Tibial artery (tissue), 4 donors: Measurements from ENCODE around the gene PIP4K2A.

Source experiments
- DNase-seq, 2 donors: peaks; one replicate each; pipeline ENCODE4 v3.0.0-alpha.2; 2019
- H3K27ac ChIP-seq, 2 donors: fragments of 200-600 bp; sonication (generic) in 1 of 2; 1 replicate in 1 of 2; 2 replicates in 1 of 2; pipeline ENCODE4 v1.5.1; 2018 to 2019; ENCODE audit warnings: mild to moderate bottlenecking in 1 of 2
- H3K27me3 ChIP-seq, 2 donors: fragments of 200-600 bp; sonication (generic) in 1 of 2; one replicate each; pipeline versions ENCODE4 v1.5.1 to v1.6.0; 2016 to 2019
- H3K36me3 ChIP-seq, 3 donors: fragments of 200-600 bp; sonication (generic) in 2 of 3; one replicate each; pipeline ENCODE4 v1.5.1; 2016 to 2019; ENCODE audit warnings: mild to moderate bottlenecking in 2 of 3
- H3K4me1 ChIP-seq, 4 donors: fragments of 200-600 bp; sonication (generic) in 2 of 4; 1 replicate in 3 of 4; 2 replicates in 1 of 4; pipeline ENCODE4 v1.5.1; 2016 to 2019
- H3K4me3 ChIP-seq, 2 donors: fragments of 200-600 bp; sonication (generic) in 1 of 2; 1 replicate in 1 of 2; 2 replicates in 1 of 2; pipeline ENCODE4 v1.5.1; 2018 to 2019; ENCODE audit warnings: mild to moderate bottlenecking in 2 of 2
- H3K9me3 ChIP-seq, 3 donors: fragments of 200-600 bp; sonication (generic) in 1 of 3; one replicate each; pipeline ENCODE4 v1.5.1; 2016 to 2019
- CTCF ChIP-seq, 2 experiments: fragments of 200-600 bp in 1 of 2; fragments of 450-650 bp in 1 of 2; IDR thresholded peaks; one replicate each; pipeline ENCODE4 v1.5.1; 2017 to 2019; ENCODE audit warnings: antibody characterized with exemption in 2 of 2, mild to moderate bottlenecking in 1 of 2, moderate library complexity in 1 of 2
- intact Hi-C: fragments of 100-400 bp; cut with DNase I; formaldehyde crosslinking; loops from one replicate; pipeline ENCODE4 v1.15.0; 2023; ENCODE audit warnings: low total_unique reads

PIP4K2A gene

GRCh38 chr10:22495396-22495795 is 219.0 kb downstream of the PIP4K2A start:
- intact Hi-C loops, result no loop called here
- Histone ChIP-seq H3K4me3 (no peak overlapping the region), H3K27ac (no peak overlapping the region), H3K36me3 (no peaks in the 10 kb centered on the region), H3K9me3 (no peaks in the 10 kb centered on the region), H3K4me1 (peaks cover 0 to under 1% (median 0%) of the 10 kb centered on the region in 4 donors), H3K27me3 (peaks cover 0 to 3% of the 10 kb centered on the region in 2 donors)
- no peak for TF ChIP-seq CTCF (IDR thresholded peaks at IDR 0.05)
- DNase-seq, result no peak

- TF ChIP-seq CTCF (IDR thresholded peaks at IDR 0.05), result no peak
- Histone ChIP-seq H3K27me3 (peaks cover 0 to 3% of the 10 kb centered on the region in 2 donors), H3K9me3 (no peaks in the 10 kb centered on the region), H3K4me1 (no peaks in the 10 kb centered on the region), H3K27ac (no peak overlapping the region), H3K4me3 (no peak overlapping the region), H3K36me3 (no peaks in the 10 kb centered on the region)
- no peak for DNase-seq
- intact Hi-C loops, result no loop called here
These were observed 220.4 kb downstream of the PIP4K2A start for GRCh38 chr10:22494007-22494406.

- H3K27me3 ChIP-seq, result no peaks in the 10 kb centered on the region
- H3K9me3 ChIP-seq, result no peaks in the 10 kb centered on the region
- intact Hi-C loops, result no loop called here
- DNase-seq, result no peak
- no peak for TF ChIP-seq CTCF (IDR thresholded peaks at IDR 0.05)
- no peak overlapping the region for H3K27ac ChIP-seq
- no peaks in the 10 kb centered on the region for H3K36me3 ChIP-seq
- H3K4me1 ChIP-seq, result no peaks in the 10 kb centered on the region
- H3K4me3 ChIP-seq, result no peak overlapping the region
These were observed 222.3 kb downstream of the PIP4K2A start for GRCh38 chr10:22491931-22492615.

- Histone ChIP-seq H3K27ac (no peak overlapping the region), H3K27me3 (no peaks in the 10 kb centered on the region), H3K36me3 (no peaks in the 10 kb centered on the region), H3K9me3 (no peaks in the 10 kb centered on the region), H3K4me1 (no peaks in the 10 kb centered on the region), H3K4me3 (no peak overlapping the region)
- intact Hi-C loops, result no loop called here
- no peak for TF ChIP-seq CTCF (IDR thresholded peaks at IDR 0.05)
- no peak for DNase-seq
These were observed 222.9 kb downstream of the PIP4K2A start for GRCh38 chr10:22491480-22491879.

GRCh38 chr10:22489975-22490374 is 224.4 kb downstream of the PIP4K2A start:
- no peaks in the 10 kb centered on the region for H3K4me1 ChIP-seq
- TF ChIP-seq CTCF (IDR thresholded peaks at IDR 0.05), result no peak
- H3K27ac ChIP-seq, result no peak overlapping the region
- H3K27me3 ChIP-seq, result no peaks in the 10 kb centered on the region
- no peaks in the 10 kb centered on the region for H3K9me3 ChIP-seq
- no peak for DNase-seq
- no peak overlapping the region for H3K4me3 ChIP-seq
- intact Hi-C loops, result no loop called here
- H3K36me3 ChIP-seq, result no peaks in the 10 kb centered on the region

GRCh38 chr10:22489467-22489866 is 224.9 kb downstream of the PIP4K2A start:
- H3K4me1 ChIP-seq, result no peaks in the 10 kb centered on the region
- TF ChIP-seq CTCF (IDR thresholded peaks at IDR 0.05), result no peak
- no peaks in the 10 kb centered on the region for H3K9me3 ChIP-seq
- H3K27ac ChIP-seq, result no peak overlapping the region
- no peaks in the 10 kb centered on the region for H3K27me3 ChIP-seq
- no peaks in the 10 kb centered on the region for H3K36me3 ChIP-seq
- H3K4me3 ChIP-seq, result no peak overlapping the region
- intact Hi-C loops, result no loop called here
- DNase-seq, result no peak
